OCI-LY3 (cell line): ENCODE results near the gene DEPDC5.

ENCODE experiments used
- EZH2phosphoT487 ChIP-seq: fragments of 200-600 bp; shearing (Covaris generic); IDR thresholded peaks from 2 replicates; pipeline ENCODE4 v1.6.1; 2018; ENCODE audit warnings: antibody characterized with exemption, mixed run types, low read depth
- TF ChIP-seq, protein P1 (sequence below): fragments of 200-600, 300-600 bp; sonication (generic); IDR thresholded peaks from 2 replicates; pipeline ENCODE4 v1.5.1; 2014; ENCODE audit warnings: antibody characterized with exemption, low read length, low read depth

DNA sequence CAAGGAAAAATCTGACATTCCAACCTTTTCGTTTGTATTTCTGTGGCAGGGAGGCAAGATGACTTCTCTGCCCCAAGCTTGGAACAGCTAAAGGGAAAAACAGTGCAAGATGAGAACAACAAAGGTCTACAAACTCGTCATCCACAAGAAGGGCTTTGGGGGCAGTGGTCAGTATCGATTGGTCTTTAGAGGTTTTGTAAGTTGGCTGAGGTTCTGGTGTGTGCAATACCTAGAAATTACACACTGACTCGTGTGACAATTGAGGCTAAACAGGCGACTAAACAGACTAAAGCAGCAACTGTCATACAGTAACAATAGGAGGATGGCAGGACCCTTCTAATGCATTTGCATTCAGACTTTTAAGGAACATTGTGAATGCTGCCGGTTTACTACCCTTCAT lies 994 bp downstream of the DEPDC5 start:
- TF ChIP-seq, protein P1, sequence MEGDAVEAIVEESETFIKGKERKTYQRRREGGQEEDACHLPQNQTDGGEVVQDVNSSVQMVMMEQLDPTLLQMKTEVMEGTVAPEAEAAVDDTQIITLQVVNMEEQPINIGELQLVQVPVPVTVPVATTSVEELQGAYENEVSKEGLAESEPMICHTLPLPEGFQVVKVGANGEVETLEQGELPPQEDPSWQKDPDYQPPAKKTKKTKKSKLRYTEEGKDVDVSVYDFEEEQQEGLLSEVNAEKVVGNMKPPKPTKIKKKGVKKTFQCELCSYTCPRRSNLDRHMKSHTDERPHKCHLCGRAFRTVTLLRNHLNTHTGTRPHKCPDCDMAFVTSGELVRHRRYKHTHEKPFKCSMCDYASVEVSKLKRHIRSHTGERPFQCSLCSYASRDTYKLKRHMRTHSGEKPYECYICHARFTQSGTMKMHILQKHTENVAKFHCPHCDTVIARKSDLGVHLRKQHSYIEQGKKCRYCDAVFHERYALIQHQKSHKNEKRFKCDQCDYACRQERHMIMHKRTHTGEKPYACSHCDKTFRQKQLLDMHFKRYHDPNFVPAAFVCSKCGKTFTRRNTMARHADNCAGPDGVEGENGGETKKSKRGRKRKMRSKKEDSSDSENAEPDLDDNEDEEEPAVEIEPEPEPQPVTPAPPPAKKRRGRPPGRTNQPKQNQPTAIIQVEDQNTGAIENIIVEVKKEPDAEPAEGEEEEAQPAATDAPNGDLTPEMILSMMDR = no peak
- no peak for TF ChIP-seq EZH2phosphoT487
